H1 (cell line): ENCODE data around the gene BPIFB3. TPM values are rescaled to one million over a fixed set of nuclear protein-coding genes. Genes with fewer than 3 reads are reported as not detected.

Source experiments
- EZH2 ChIP-seq: fragments of 200-600 bp; sonication (generic); IDR thresholded peaks from 2 replicates; pipeline ENCODE4 v1.7.1; 2012; ENCODE audit warnings: low read depth, mild to moderate bottlenecking, moderate library complexity, low read length, inconsistent platforms; ENCODE audit not compliant: severe bottlenecking
- GTF2F1 ChIP-seq: IDR thresholded peaks from 2 replicates; pipeline ENCODE4 v1.6.1; 2012; ENCODE audit warnings: low read depth, low read length, improper control_type of control experiment, borderline replicate concordance
- RAD21 ChIP-seq, 2 experiments: IDR thresholded peaks in 1 of 2; conservative IDR thresholded peaks in 1 of 2; 2 replicates each; pipeline ENCODE4 v1.6.1; 2011; ENCODE audit warnings: low read depth in 2 of 2, low read length in 2 of 2, improper control_type of control experiment in 1 of 2, inconsistent platforms in 1 of 2, mild to moderate bottlenecking in 1 of 2, moderate library complexity in 1 of 2
- polyA plus RNA-seq, 7 experiments: library from polyadenylated mRNA; depleted of rRNA in 3 of 7; stranded (reverse) in 5 of 7; unstranded in 2 of 7; fragments of >200 nt in 5 of 7; fragments of 200-250 nt in 2 of 7; gene quantifications; 1 replicate in 5 of 7; 2 replicates in 1 of 7; 4 replicates in 1 of 7; pipeline versions ENCODE4 v1.2.1 to v1.2.3, GENCODE V29; 2011 to 2013; ENCODE audit warnings: missing spikeins in 2 of 7, mixed read lengths in 2 of 7
- total RNA-seq: library from RNA; stranded (reverse); fragmentation: NEBNext Ultra II Directional; extraction: Animal tissue kit (Norgen Biotek cat#: 25700); gene quantifications from 2 replicates; pipeline ENCODE4 v1.2.1, GENCODE V29; 2021
- TF ChIP-seq, protein P1 (sequence below): fragments of 300-600 bp; sonication (generic); IDR thresholded peaks from 2 replicates; pipeline ENCODE4 v1.7.1; 2012; ENCODE audit warnings: low read length, moderate library complexity, mild to moderate bottlenecking, inconsistent platforms; ENCODE audit not compliant: insufficient replicate concordance

The BPIFB3 gene
- total and polyA plus RNA-seq, 2 of the 8 experiments (the other 6 are each of a cell fraction or from before 2014, with no cell fraction given) = not detected

DNA sequence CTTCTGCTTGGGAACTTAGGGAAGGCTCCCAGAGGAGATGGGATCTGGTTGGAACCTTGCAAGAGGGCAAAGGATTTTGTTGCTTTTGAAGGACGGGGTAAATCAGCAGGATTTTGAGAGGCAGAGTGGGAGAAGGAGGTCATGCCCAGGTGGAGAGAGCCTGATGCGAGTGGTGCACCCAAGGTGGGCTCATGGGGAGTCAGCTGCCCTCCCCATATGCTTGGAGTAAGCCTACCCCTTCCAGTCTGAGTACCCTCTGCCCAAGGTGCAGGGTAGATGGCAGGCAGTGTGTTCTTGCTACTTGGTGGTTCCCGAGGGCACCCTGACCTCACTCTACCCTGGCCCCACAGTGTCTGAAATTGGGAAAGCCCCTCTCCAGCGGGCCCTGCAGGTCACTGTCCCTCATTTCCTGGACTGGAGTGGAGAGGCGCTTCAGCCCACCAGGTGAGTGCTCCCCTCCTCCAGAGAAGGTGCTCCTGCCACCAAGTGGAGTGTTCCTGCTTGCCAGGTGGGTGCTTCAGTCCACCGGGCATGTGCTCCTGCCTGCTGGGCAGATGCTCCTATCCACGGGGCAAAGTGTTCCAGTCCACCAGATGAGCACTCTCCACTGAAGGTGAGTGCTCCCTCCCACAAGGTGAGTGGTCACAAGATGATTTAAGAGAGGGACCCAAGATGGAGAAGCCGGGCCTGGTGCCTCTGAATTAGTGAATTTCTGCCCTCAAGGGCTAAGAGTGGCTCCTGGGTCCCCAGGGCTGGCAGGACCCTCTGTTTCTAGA is 42.8 kb upstream of the BPIFB3 start (continued):
- TF ChIP-seq, protein P1, sequence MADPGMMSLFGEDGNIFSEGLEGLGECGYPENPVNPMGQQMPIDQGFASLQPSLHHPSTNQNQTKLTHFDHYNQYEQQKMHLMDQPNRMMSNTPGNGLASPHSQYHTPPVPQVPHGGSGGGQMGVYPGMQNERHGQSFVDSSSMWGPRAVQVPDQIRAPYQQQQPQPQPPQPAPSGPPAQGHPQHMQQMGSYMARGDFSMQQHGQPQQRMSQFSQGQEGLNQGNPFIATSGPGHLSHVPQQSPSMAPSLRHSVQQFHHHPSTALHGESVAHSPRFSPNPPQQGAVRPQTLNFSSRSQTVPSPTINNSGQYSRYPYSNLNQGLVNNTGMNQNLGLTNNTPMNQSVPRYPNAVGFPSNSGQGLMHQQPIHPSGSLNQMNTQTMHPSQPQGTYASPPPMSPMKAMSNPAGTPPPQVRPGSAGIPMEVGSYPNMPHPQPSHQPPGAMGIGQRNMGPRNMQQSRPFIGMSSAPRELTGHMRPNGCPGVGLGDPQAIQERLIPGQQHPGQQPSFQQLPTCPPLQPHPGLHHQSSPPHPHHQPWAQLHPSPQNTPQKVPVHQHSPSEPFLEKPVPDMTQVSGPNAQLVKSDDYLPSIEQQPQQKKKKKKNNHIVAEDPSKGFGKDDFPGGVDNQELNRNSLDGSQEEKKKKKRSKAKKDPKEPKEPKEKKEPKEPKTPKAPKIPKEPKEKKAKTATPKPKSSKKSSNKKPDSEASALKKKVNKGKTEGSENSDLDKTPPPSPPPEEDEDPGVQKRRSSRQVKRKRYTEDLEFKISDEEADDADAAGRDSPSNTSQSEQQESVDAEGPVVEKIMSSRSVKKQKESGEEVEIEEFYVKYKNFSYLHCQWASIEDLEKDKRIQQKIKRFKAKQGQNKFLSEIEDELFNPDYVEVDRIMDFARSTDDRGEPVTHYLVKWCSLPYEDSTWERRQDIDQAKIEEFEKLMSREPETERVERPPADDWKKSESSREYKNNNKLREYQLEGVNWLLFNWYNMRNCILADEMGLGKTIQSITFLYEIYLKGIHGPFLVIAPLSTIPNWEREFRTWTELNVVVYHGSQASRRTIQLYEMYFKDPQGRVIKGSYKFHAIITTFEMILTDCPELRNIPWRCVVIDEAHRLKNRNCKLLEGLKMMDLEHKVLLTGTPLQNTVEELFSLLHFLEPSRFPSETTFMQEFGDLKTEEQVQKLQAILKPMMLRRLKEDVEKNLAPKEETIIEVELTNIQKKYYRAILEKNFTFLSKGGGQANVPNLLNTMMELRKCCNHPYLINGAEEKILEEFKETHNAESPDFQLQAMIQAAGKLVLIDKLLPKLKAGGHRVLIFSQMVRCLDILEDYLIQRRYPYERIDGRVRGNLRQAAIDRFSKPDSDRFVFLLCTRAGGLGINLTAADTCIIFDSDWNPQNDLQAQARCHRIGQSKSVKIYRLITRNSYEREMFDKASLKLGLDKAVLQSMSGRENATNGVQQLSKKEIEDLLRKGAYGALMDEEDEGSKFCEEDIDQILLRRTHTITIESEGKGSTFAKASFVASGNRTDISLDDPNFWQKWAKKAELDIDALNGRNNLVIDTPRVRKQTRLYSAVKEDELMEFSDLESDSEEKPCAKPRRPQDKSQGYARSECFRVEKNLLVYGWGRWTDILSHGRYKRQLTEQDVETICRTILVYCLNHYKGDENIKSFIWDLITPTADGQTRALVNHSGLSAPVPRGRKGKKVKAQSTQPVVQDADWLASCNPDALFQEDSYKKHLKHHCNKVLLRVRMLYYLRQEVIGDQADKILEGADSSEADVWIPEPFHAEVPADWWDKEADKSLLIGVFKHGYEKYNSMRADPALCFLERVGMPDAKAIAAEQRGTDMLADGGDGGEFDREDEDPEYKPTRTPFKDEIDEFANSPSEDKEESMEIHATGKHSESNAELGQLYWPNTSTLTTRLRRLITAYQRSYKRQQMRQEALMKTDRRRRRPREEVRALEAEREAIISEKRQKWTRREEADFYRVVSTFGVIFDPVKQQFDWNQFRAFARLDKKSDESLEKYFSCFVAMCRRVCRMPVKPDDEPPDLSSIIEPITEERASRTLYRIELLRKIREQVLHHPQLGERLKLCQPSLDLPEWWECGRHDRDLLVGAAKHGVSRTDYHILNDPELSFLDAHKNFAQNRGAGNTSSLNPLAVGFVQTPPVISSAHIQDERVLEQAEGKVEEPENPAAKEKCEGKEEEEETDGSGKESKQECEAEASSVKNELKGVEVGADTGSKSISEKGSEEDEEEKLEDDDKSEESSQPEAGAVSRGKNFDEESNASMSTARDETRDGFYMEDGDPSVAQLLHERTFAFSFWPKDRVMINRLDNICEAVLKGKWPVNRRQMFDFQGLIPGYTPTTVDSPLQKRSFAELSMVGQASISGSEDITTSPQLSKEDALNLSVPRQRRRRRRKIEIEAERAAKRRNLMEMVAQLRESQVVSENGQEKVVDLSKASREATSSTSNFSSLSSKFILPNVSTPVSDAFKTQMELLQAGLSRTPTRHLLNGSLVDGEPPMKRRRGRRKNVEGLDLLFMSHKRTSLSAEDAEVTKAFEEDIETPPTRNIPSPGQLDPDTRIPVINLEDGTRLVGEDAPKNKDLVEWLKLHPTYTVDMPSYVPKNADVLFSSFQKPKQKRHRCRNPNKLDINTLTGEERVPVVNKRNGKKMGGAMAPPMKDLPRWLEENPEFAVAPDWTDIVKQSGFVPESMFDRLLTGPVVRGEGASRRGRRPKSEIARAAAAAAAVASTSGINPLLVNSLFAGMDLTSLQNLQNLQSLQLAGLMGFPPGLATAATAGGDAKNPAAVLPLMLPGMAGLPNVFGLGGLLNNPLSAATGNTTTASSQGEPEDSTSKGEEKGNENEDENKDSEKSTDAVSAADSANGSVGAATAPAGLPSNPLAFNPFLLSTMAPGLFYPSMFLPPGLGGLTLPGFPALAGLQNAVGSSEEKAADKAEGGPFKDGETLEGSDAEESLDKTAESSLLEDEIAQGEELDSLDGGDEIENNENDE = no peak
- TF ChIP-seq GTF2F1 (no peak), EZH2 (no peak), RAD21 (IDR thresholded peaks at IDR 0.05 in 1 of 2, conservative IDR thresholded peaks at IDR 0.05 in 1 of 2; ENCODE audit: low read depth in 2 of 2, low read length in 2 of 2) (no peak)
